Mucosa of descending colon (tissue), 3 donors: Measurements from ENCODE around the gene VWA3A. TPM values are rescaled to one million over a fixed set of nuclear protein-coding genes. Genes with fewer than 3 reads are reported as not detected.

Experiments
- ATAC-seq: fragments of 200-7000 bp; cut with Tn5 transposase; one replicate; pipeline ENCODE4 v1.9.1; 2020; ENCODE audit warnings: mild to moderate bottlenecking, moderate library complexity
- DNase-seq, 3 donors: peaks; one replicate each; pipeline ENCODE4 v3.0.0-alpha.2; 2020
- H3K36me3 ChIP-seq: fragments of 200-600 bp; one replicate; pipeline ENCODE4 v1.8.0; 2021; ENCODE audit warnings: low read depth, mild to moderate bottlenecking
- H3K4me1 ChIP-seq: fragments of 200-600 bp; one replicate; pipeline ENCODE4 v1.8.0; 2021; ENCODE audit warnings: low read depth, mild to moderate bottlenecking
- H3K4me3 ChIP-seq: fragments of 200-600 bp; one replicate; pipeline ENCODE4 v1.8.0; 2021; ENCODE audit warnings: mild to moderate bottlenecking
- H3K9me3 ChIP-seq: fragments of 200-600 bp; one replicate; pipeline ENCODE4 v1.8.0; 2021; ENCODE audit warnings: mild to moderate bottlenecking
- CTCF ChIP-seq: fragments of 200-600 bp; IDR thresholded peaks from one replicate; pipeline ENCODE4 v1.8.0; 2022; ENCODE audit warnings: antibody characterized with exemption, mild to moderate bottlenecking
- intact Hi-C, 2 donors: fragments of 100-400 bp; cut with DNase I in 1 of 2; cut with micrococcal nuclease in 1 of 2; formaldehyde crosslinking; loops; one replicate each; pipeline versions ENCODE4 v1.11.0 to v1.11.1; 2022; cut with DNase I, micrococcal nuclease
- total RNA-seq, 3 donors: library from RNA; stranded (reverse); fragmentation: NEBNext Ultra II Directional in 2 of 3; extraction: Animal tissue kit (Norgen Biotek cat#: 25700) in 2 of 3; gene quantifications; one replicate each; pipeline versions ENCODE4 v1.2.1 to v1.2.4, GENCODE V29; 2021 to 2023
- donor health status: DM: no; HTN: no; CAD: no; lungs with moderate emphysema.
- donor health status: DM: no; HTN: no; CAD: no.
- donor health status: DM: no; HTN: yes; CAD: no.

VWA3A gene
- total RNA-seq, 3 donors from 2014 or later: 0.44 to 0.46 TPM; not detected in 1

GRCh38 chr16:22161999-22162655 is 69.8 kb downstream of the VWA3A start, which contains the start of gene SDR42E2:
TSS of gene SDR42E2 (plus strand) at chr16:22162506. CDS start at chr16:22165583, 3,077 bp downstream.
- DNase-seq (peak in 2 of 3 donors; percentile 51 to 65), ATAC-seq (peak; percentile 84)
- no peak within 1 kb of the TSS for H3K4me3 ChIP-seq

GRCh38 chr16:22162656-22163009 is 70.3 kb downstream of the VWA3A start:
- Histone ChIP-seq H3K36me3 (no peaks in the 10 kb centered on the region), H3K4me3 (no peak overlapping the region), H3K4me1 (peaks cover 8% of the 10 kb centered on the region), H3K9me3 (no peaks in the 10 kb centered on the region)
- DNase-seq (no peak), ATAC-seq (no peak)
- TF ChIP-seq CTCF: no peak
- intact Hi-C loops: loop anchor here in 1 of 2 donors (10.0 kb wide), 1 partner anchor 58 kb away; no protein-coding TSS in a partner anchor

More at GRCh38 chr16:22161999-22162655, 69.8 kb downstream of the VWA3A start, which contains the start of gene SDR42E2:
- H3K4me1 ChIP-seq: peaks cover 8% of the 10 kb centered on the region
- no peak for TF ChIP-seq CTCF
- H3K9me3 ChIP-seq: no peaks in the 10 kb centered on the region
- intact Hi-C loops: loop anchor here in 1 of 2 donors (10.0 kb wide), 1 partner anchor 57 kb away; no protein-coding TSS in a partner anchor
- no peaks in the 10 kb centered on the region for H3K36me3 ChIP-seq

- H3K4me3 ChIP-seq: no peak overlapping the region
- TF ChIP-seq CTCF: no peak
- H3K36me3 ChIP-seq: no peaks in the 10 kb centered on the region
- peaks cover 8% of the 10 kb centered on the region for H3K4me1 ChIP-seq
- no peaks in the 10 kb centered on the region for H3K9me3 ChIP-seq
- DNase-seq (no peak), ATAC-seq (no peak)
- intact Hi-C loops: loop anchor here in 1 of 2 donors (10.0 kb wide), 1 partner anchor 59 kb away; no protein-coding TSS in a partner anchor
Observed at GRCh38 chr16:22163806-22164205, 71.5 kb downstream of the VWA3A start.

DNA sequence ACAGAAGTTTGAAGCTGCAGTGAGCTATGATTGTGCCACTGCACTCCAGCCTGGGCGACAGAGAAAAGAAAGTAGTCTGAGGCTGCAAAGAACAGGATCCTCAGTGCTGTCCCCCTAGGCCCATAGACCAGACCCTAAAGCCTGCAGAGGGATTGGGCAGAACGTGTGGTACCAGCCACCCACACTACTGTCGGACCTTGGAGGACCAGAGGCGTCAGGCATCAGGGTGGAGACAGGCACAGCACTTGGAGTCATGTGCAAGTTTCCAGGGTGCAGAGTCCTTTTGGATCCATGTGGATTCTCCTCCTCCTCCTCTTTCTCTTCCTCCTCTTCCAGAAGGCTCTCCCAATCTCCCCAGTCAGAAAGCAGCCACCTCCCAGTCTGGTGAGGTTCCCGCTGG is 72.1 kb downstream of the VWA3A start:
- peaks cover 8% of the 10 kb centered on the region for H3K4me1 ChIP-seq
- intact Hi-C loops: loop anchor here in 1 of 2 donors (10.0 kb wide), 1 partner anchor 60 kb away; no protein-coding TSS in a partner anchor
- no peak overlapping the region for H3K4me3 ChIP-seq
- DNase-seq (no peak), ATAC-seq (no peak)
- no peak for TF ChIP-seq CTCF
- H3K9me3 ChIP-seq: no peaks in the 10 kb centered on the region
- no peaks in the 10 kb centered on the region for H3K36me3 ChIP-seq

DNA sequence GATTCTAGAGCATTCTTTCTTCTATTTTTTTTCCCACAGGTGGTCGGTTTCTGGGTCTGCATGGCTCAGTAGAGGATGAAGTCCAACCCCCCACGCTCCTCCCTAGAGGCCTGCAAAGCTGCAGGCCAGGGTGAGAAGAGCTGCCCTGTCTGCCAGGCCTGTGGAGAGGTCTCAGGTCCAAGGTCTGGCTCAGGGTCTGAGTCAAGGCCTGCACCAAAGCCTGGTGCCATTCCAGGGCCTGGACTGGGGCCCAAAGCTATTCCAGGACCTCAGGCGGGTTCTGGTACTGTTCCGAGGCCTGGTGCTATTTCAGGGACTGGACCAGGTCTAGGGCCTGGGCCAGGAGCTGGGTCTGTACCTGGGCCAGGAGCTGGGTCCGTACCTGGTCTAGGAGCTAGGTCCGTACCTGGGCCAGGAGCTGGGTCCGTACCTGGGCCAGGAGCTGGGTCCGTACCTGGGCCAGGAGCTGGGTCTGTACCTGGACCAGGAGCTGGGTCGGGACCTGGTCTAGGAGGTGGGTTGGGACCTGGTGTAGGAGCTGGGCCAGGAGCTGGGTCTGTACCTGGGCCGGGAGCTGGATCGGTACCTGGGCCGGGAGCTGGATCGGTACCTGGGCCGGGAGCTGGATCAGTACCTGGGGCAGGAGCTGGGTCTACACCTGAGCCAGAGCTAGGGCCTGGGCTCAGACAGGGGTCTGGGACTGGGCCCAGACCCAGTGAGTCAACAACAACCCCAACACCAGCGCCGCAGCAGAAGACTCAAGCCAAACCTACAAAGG is 73.4 kb downstream of the VWA3A start:
- no peaks in the 10 kb centered on the region for H3K9me3 ChIP-seq
- TF ChIP-seq CTCF: no peak
- H3K4me1 ChIP-seq: peaks cover 8% of the 10 kb centered on the region
- H3K36me3 ChIP-seq: no peaks in the 10 kb centered on the region
- ATAC-seq (no peak), DNase-seq (no peak)
- intact Hi-C loops: loop anchor here in 1 of 2 donors (10.0 kb wide), 1 partner anchor 61 kb away; no protein-coding TSS in a partner anchor
- no peak overlapping the region for H3K4me3 ChIP-seq
